Measurements from ENCODE around the gene CHMP4B. TPM values are rescaled to one million over a fixed set of nuclear protein-coding genes. Genes with fewer than 3 reads are reported as not detected.

The CHMP4B gene
- total RNA-seq, 2 experiments from 2014 or later = 82.0 to 82.9 TPM

DNA sequence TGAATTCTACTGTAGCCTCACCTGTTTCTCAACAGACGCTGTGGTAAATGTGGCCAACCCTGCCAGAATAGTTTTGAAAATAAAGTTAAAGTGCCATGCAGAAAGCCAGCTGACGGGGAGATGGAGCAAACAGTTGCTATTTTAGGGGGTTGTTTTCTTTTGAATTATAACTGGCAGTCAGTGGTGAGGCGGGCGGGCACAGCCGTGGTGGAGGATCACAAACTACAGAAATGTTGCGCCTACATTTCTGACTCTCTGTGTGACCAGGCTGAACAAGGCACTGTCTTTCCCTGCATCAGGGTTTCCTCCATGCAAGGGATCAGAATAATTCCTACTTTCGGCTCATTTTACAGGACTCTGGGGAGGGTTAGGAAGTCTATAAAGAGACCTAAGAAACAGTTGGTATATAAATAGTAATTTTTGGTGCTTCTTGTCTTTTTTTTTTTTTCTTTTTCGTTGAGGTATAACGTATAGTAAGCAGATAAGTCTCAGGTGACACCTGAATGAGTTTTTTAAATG, 17.2 kb downstream of the CHMP4B start:
- no peaks in the 10 kb centered on the region for H3K9me3 Mint-ChIP-seq
- peaks cover 21% of the 10 kb centered on the region for H3K36me3 Mint-ChIP-seq (ENCODE audit: low read depth)
- H3K4me3 Mint-ChIP-seq = no peak overlapping the region
- no peak for DNase-seq
- H3K27me3 Mint-ChIP-seq = no peaks in the 10 kb centered on the region
- ChIA-PET CTCF (interaction anchor here (0.6 to 1.3 kb wide), 2 partner anchors 22 to 37 kb away, joined by 3 read pairs; no protein-coding TSS in a partner anchor), POLR2A (interaction anchor here (0.7 kb wide), 1 partner anchor 13 kb away, joined by 3 read pairs; no protein-coding TSS in a partner anchor)
- TF ChIP-seq, protein P1, sequence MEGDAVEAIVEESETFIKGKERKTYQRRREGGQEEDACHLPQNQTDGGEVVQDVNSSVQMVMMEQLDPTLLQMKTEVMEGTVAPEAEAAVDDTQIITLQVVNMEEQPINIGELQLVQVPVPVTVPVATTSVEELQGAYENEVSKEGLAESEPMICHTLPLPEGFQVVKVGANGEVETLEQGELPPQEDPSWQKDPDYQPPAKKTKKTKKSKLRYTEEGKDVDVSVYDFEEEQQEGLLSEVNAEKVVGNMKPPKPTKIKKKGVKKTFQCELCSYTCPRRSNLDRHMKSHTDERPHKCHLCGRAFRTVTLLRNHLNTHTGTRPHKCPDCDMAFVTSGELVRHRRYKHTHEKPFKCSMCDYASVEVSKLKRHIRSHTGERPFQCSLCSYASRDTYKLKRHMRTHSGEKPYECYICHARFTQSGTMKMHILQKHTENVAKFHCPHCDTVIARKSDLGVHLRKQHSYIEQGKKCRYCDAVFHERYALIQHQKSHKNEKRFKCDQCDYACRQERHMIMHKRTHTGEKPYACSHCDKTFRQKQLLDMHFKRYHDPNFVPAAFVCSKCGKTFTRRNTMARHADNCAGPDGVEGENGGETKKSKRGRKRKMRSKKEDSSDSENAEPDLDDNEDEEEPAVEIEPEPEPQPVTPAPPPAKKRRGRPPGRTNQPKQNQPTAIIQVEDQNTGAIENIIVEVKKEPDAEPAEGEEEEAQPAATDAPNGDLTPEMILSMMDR (IDR thresholded peaks at IDR 0.05) = no peak
- peaks cover 65% of the 10 kb centered on the region for H3K4me1 Mint-ChIP-seq (ENCODE audit: low read depth)
- no peak overlapping the region for H3K27ac Mint-ChIP-seq
- intact Hi-C loops (cut with micrococcal nuclease) = no loop called here
- no peak for ATAC-seq

DNA sequence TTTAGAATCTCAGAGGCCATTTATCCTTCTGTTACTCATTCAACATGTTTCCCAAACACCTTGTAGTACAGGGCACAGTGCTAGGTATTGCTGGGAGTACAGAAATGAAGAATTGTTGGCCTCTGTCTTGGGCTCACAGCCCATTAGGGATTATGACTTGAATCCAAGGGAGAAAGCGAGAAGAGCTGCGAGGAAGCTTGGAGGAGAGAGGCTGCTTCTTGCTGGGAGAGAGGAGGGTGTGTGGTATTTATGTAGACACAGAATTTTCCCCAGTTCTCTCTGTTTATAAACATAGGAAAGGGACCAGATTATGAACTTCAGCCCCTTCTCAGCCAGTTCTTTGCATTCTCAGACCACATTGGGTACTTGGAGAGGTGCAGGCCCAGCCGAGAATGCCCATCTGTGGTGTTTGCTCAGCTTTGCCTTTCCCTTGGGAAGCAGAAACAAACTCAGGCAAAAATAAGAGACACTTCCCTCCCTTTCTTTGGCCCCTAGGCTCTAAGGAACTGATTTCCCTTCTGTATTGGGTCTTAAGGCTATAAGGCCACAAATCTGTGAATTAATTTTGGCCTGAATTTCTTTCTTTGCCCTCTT, 17.9 kb downstream of the CHMP4B start:
- intact Hi-C loops (cut with micrococcal nuclease) = no loop called here
- H3K4me3 Mint-ChIP-seq = no peak overlapping the region
- ATAC-seq (no peak), DNase-seq (no peak)
- no peaks in the 10 kb centered on the region for H3K27me3 Mint-ChIP-seq
- H3K27ac Mint-ChIP-seq = no peak overlapping the region
- H3K36me3 Mint-ChIP-seq (ENCODE audit: low read depth) = peaks cover 23% of the 10 kb centered on the region
- ChIA-PET POLR2A (no interaction called here), CTCF (interaction anchor here (1.3 kb wide), 1 partner anchor 37 kb away, joined by 3 read pairs; no protein-coding TSS in a partner anchor)
- no peaks in the 10 kb centered on the region for H3K9me3 Mint-ChIP-seq
- TF ChIP-seq, protein P1 (IDR thresholded peaks at IDR 0.05) = no peak
- peaks cover 63% of the 10 kb centered on the region for H3K4me1 Mint-ChIP-seq (ENCODE audit: low read depth)

DNA sequence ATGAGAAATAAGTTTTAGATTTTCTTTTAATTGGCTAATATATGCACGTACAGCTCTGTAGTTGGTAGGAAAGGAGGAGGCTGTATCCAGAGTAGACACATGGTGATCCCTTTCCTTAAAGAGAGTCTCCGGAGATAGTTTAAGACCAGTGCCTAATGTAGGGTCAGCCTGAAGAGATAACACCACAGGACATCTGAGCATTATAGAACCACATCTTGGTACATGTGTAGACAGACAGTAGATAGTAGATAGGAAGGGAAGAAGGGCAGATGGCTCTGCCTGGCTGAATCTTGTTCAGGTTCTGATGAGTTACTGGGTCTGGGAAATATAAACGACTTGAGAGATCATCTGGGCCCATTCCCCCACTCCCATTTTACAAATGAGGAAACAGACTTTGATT, 18.5 kb downstream of the CHMP4B start:
- Mint-ChIP-seq H3K36me3 (ENCODE audit: low read depth) (peaks cover 21% of the 10 kb centered on the region), H3K9me3 (no peaks in the 10 kb centered on the region), H3K27ac (no peak overlapping the region), H3K4me1 (ENCODE audit: low read depth) (peaks cover 58% of the 10 kb centered on the region), H3K4me3 (no peak overlapping the region), H3K27me3 (no peaks in the 10 kb centered on the region)
- intact Hi-C loops (cut with micrococcal nuclease) = no loop called here
- no peak for DNase-seq
- ChIA-PET CTCF (no interaction called here), POLR2A (interaction anchor here (1.2 kb wide), 1 partner anchor 13 kb away, joined by 3 read pairs; no protein-coding TSS in a partner anchor)
- no peak for ATAC-seq
- TF ChIP-seq, protein P1 (IDR thresholded peaks at IDR 0.05) = no peak

DNA sequence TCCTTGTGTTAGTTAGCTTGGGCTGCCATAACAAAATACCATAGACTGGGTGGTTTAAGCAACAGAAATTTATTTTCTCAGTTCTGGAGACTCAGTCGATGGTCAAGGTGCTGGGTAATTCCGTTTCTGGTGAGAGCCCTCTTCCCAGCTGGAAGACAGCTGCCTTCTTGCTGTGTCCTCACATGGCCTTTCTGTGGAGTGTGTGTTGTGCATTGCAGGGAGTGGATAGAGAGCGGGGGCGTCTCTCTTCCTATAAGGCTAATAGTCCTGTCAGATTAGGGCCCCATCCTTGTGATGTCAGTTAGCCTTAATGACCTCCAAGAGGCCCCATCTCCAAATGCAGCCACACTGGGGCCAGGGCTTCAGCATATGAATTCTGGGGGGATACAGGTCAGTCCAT, 19.2 kb downstream of the CHMP4B start:
- no peak for DNase-seq
- Mint-ChIP-seq H3K4me3 (no peak overlapping the region), H3K9me3 (no peaks in the 10 kb centered on the region), H3K27ac (no peak overlapping the region), H3K27me3 (no peaks in the 10 kb centered on the region), H3K36me3 (ENCODE audit: low read depth) (peaks cover 25% of the 10 kb centered on the region), H3K4me1 (ENCODE audit: low read depth) (peaks cover 54% of the 10 kb centered on the region)
- intact Hi-C loops (cut with micrococcal nuclease) = no loop called here
- ChIA-PET POLR2A (interaction anchor here (1.2 kb wide), 1 partner anchor 12 kb away, joined by 3 read pairs; no protein-coding TSS in a partner anchor), CTCF (no interaction called here)
- TF ChIP-seq, protein P1 (IDR thresholded peaks at IDR 0.05) = no peak
- no peak for ATAC-seq

DNA sequence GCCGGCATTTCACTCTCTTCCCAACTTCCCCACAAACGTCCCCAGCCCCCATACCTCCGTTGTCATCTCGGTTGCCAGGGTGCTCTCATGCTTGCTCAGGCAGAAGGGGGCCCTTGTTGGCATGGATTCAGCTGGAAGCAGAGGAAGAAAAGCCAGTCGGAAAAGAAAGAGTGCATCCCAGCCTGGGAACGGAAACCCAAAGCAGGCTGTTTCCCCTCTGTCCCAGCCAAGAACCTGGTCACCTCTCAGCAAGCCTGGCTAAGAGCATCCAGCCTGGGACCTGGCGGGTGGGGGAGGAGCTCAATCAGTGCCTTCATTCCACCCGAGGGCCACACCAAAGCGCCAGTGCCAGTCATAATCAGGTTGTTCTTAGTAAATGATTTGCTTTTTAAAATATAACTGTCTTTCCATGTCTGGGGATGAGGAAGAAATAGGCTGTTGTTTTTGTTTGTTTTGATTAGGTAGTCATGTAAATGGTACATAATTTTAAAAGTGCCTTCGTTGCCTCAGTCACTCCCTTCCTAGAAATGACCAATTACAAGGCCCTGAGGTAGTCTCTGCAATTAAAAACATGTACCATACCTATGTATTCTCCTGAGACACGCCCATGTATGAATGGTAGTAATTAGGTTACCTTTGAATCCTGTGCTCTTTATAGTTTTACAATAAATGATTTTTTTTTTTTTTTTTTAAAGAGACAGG, 21.1 kb downstream of the CHMP4B start:
- peaks cover 32% of the 10 kb centered on the region for H3K36me3 Mint-ChIP-seq (ENCODE audit: low read depth)
- intact Hi-C loops (cut with micrococcal nuclease) = no loop called here
- no peak overlapping the region for H3K27ac Mint-ChIP-seq
- no peak overlapping the region for H3K4me3 Mint-ChIP-seq
- H3K27me3 Mint-ChIP-seq = no peaks in the 10 kb centered on the region
- TF ChIP-seq, protein P1 (IDR thresholded peaks at IDR 0.05) = no peak
- ATAC-seq (no peak), DNase-seq (no peak)
- H3K4me1 Mint-ChIP-seq (ENCODE audit: low read depth) = peaks cover 53% of the 10 kb centered on the region
- no peaks in the 10 kb centered on the region for H3K9me3 Mint-ChIP-seq
- POLR2A ChIA-PET = no interaction called here
- CTCF ChIA-PET = no interaction called here

Measured in activated CD8-positive, alpha-beta T cell treated with anti-CD3 and anti-CD28 coated beads for 36 hours (primary cell).